HL-60 (cell line): ENCODE measurements around the gene COMMD2.

Experiments
- DNase-seq, 2 experiments: peaks; one replicate each; pipeline ENCODE4 v3.0.0-alpha.2; 2010 to 2020; ENCODE audit warnings: low read depth in 1 of 2, low spot score in 1 of 2
- H3K27ac ChIP-seq: fragments of 250-450 bp; sonication (Bioruptor Pico); replicated peaks from 2 replicates; pipeline ENCODE4 v1.5.1; 2020; ENCODE audit warnings: mild to moderate bottlenecking, moderate library complexity
- H3K27me3 ChIP-seq: fragments of 250-450 bp; sonication (Bioruptor Pico); 2 replicates; pipeline ENCODE4 v1.5.1; 2021; ENCODE audit warnings: mild to moderate bottlenecking, moderate library complexity; ENCODE audit not compliant: insufficient read depth, poor library complexity, severe bottlenecking
- H3K4me3 ChIP-seq: replicated peaks from 2 replicates; pipeline ENCODE4 v1.5.1; 2011; ENCODE audit warnings: mild to moderate bottlenecking, control low read depth, low read length; ENCODE audit not compliant: insufficient read depth
- CTCF ChIP-seq: IDR thresholded peaks from one replicate; pipeline ENCODE4 v1.5.1; 2011; ENCODE audit warnings: low read length, control low read depth, inconsistent platforms; ENCODE audit not compliant: insufficient read depth
- GABPA ChIP-seq: IDR thresholded peaks from 2 replicates; pipeline ENCODE4 v1.6.1; 2012; ENCODE audit warnings: low read depth
- POLR2AphosphoS5 ChIP-seq: IDR thresholded peaks from 2 replicates; pipeline ENCODE4 v1.6.1; 2012; ENCODE audit warnings: low read depth
- SPI1 ChIP-seq: IDR thresholded peaks from 2 replicates; pipeline ENCODE4 v1.6.1; 2012; ENCODE audit warnings: low read depth, mild to moderate bottlenecking, borderline replicate concordance
- long read RNA-seq: library from polyadenylated mRNA; unstranded; transcript quantifications from one replicate; pipeline ENCODE4 v2.0.0, GENCODE V29; 2020
- TF ChIP-seq, protein P1 (sequence below): IDR thresholded peaks from 2 replicates; pipeline ENCODE4 v1.6.1; 2012; ENCODE audit warnings: low read depth; ENCODE audit not compliant: insufficient replicate concordance

The COMMD2 gene
- long read RNA-seq, transcript COMMD2-203 (5 exons, 3,706 nt): major isoform, 108 of 120 reads
- long read RNA-seq, partial matches to known transcripts: 1 of 120 reads
- long read RNA-seq, other reads (novel, unspliced or antisense): 6 of 120 reads

- H3K4me3 ChIP-seq: peak within 1 kb of the TSS; percentile 99
Measured at GRCh38 chr3:149752051-149752787, at the start of gene COMMD2. Gene COMMD2, minus strand, starts transcription at chr3:149752489. Its CDS starts 45 bp downstream, at chr3:149752444.

GRCh38 chr3:149801639-149802038 is 49.4 kb upstream of the COMMD2 start:
- Histone ChIP-seq H3K27me3 (no peaks in the 10 kb centered on the region), H3K4me3 (no peak overlapping the region), H3K27ac (no peak overlapping the region)
- TF ChIP-seq CTCF: no peak
- no peak for DNase-seq

More at GRCh38 chr3:149752051-149752787, at the start of gene COMMD2:
- Histone ChIP-seq H3K27me3 (no peaks in the 10 kb centered on the region), H3K27ac (peak within 1 kb of the TSS; percentile 43)
- peak; percentile 82 to 84 for DNase-seq
- TF ChIP-seq GABPA (peak; percentile 96), CTCF (no peak), SPI1 (no peak), POLR2AphosphoS5 (peak; percentile 78)
- TF ChIP-seq, protein P1, sequence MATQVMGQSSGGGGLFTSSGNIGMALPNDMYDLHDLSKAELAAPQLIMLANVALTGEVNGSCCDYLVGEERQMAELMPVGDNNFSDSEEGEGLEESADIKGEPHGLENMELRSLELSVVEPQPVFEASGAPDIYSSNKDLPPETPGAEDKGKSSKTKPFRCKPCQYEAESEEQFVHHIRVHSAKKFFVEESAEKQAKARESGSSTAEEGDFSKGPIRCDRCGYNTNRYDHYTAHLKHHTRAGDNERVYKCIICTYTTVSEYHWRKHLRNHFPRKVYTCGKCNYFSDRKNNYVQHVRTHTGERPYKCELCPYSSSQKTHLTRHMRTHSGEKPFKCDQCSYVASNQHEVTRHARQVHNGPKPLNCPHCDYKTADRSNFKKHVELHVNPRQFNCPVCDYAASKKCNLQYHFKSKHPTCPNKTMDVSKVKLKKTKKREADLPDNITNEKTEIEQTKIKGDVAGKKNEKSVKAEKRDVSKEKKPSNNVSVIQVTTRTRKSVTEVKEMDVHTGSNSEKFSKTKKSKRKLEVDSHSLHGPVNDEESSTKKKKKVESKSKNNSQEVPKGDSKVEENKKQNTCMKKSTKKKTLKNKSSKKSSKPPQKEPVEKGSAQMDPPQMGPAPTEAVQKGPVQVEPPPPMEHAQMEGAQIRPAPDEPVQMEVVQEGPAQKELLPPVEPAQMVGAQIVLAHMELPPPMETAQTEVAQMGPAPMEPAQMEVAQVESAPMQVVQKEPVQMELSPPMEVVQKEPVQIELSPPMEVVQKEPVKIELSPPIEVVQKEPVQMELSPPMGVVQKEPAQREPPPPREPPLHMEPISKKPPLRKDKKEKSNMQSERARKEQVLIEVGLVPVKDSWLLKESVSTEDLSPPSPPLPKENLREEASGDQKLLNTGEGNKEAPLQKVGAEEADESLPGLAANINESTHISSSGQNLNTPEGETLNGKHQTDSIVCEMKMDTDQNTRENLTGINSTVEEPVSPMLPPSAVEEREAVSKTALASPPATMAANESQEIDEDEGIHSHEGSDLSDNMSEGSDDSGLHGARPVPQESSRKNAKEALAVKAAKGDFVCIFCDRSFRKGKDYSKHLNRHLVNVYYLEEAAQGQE: peak; percentile 39

- Histone ChIP-seq H3K27me3 (no peaks in the 10 kb centered on the region), H3K27ac (no peak overlapping the region), H3K4me3 (no peak overlapping the region)
- TF ChIP-seq, protein P1: no peak
- no peak for TF ChIP-seq SPI1
- no peak for DNase-seq
Measured at GRCh38 chr3:149801195-149801594, 48.9 kb upstream of the COMMD2 start.

- no peak for DNase-seq
- H3K4me3 ChIP-seq: no peak overlapping the region
Measured at GRCh38 chr3:149800693-149801092, 48.4 kb upstream of the COMMD2 start.

More at GRCh38 chr3:149800693-149801092, 48.4 kb upstream of the COMMD2 start:
- no peaks in the 10 kb centered on the region for H3K27me3 ChIP-seq
- no peak overlapping the region for H3K27ac ChIP-seq
- TF ChIP-seq SPI1 (no peak), CTCF (no peak), POLR2AphosphoS5 (no peak), GABPA (no peak)
- TF ChIP-seq, protein P1: no peak
